ENCODE results near the gene CTSH.

The CTSH gene

DNA sequence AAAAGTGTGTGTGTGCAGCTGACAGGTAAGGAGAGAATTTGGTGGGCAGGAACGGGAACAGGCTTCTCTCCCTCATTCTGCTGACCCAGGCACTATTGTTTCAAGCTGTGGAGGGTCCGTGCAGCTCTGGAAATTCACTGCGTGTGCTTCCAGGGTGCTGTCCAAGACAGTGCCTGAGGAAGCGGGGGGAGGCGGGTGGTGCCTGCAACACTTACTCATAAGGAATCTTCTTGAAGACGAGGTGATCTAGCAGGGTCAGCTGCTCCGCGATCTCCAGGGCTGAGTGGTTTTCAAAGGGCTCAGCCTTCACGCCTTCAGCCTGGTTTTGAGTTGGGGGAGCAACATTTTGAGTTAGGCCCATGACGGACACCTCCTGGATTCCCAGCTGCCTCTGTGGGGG lies 46.6 kb upstream of the CTSH start:
- no peak overlapping the region for H3K4me3 ChIP-seq (ENCODE audit: low read depth, low read length)
- H3K27me3 ChIP-seq (ENCODE audit: insufficient read depth, low read depth, severe bottlenecking), result no peaks in the 10 kb centered on the region
- H3K36me3 ChIP-seq, result no peaks in the 10 kb centered on the region
- no peak overlapping the region for H3K27ac ChIP-seq
- TF ChIP-seq, protein P1, sequence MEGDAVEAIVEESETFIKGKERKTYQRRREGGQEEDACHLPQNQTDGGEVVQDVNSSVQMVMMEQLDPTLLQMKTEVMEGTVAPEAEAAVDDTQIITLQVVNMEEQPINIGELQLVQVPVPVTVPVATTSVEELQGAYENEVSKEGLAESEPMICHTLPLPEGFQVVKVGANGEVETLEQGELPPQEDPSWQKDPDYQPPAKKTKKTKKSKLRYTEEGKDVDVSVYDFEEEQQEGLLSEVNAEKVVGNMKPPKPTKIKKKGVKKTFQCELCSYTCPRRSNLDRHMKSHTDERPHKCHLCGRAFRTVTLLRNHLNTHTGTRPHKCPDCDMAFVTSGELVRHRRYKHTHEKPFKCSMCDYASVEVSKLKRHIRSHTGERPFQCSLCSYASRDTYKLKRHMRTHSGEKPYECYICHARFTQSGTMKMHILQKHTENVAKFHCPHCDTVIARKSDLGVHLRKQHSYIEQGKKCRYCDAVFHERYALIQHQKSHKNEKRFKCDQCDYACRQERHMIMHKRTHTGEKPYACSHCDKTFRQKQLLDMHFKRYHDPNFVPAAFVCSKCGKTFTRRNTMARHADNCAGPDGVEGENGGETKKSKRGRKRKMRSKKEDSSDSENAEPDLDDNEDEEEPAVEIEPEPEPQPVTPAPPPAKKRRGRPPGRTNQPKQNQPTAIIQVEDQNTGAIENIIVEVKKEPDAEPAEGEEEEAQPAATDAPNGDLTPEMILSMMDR (IDR thresholded peaks at IDR 0.05; ENCODE audit: low read depth, low read length), result no peak
- no peaks in the 10 kb centered on the region for H3K9me3 ChIP-seq (ENCODE audit: severe bottlenecking)
- no peak for DNase-seq

DNA sequence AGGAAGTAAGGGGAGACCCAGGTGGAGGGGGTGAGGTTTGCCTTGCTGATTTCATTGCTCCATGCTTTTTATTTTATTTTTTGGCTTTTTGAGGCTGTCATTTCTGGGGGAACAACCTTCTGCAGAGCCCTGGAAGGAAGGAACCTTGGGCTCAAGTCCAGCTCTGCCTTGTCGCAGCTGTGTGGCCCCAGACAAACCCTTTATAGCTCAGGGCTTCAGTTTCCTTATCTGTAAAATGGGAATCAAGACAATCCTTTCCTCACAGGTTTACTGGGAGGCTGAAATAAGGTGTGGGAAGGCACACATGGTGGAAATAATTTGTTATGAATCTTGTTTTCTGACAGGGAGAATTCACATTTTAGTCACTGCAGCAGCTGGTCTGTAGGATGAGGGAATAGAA lies 45.4 kb upstream of the CTSH start:
- no peak for DNase-seq
- TF ChIP-seq, protein P1 (IDR thresholded peaks at IDR 0.05; ENCODE audit: low read depth, low read length), result no peak
- H3K9me3 ChIP-seq (ENCODE audit: severe bottlenecking), result no peaks in the 10 kb centered on the region
- H3K27me3 ChIP-seq (ENCODE audit: insufficient read depth, low read depth, severe bottlenecking), result no peaks in the 10 kb centered on the region
- H3K36me3 ChIP-seq, result no peaks in the 10 kb centered on the region
- no peak overlapping the region for H3K4me3 ChIP-seq (ENCODE audit: low read depth, low read length)
- H3K27ac ChIP-seq, result no peak overlapping the region

DNA sequence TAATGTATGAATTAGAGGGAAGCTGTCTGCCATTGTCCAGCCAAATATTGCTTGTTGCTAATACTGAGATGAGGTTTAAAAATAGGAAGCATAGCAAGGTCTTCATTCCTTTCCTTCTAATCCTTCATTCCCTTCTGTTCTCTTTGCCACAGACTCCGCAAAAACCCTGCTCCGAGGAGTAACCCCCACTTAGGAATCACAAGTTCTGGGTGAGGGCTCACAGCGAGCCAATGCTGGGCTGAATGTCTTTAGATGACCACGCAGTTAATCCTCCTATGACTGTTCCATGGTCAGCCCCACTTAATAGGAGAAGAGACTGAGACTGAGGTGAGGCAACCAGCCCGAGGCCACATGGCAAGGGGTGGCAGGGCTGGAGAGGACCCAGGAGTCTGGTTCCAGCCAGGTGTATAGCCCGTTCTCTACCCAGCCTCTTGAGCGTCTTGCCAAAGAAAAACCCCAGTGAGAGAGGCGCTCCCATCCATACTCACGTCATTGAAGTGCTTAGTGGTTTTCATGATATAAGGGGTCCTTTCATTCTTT lies 44.9 kb upstream of the CTSH start:
- no peaks in the 10 kb centered on the region for H3K9me3 ChIP-seq (ENCODE audit: severe bottlenecking)
- TF ChIP-seq, protein P1 (IDR thresholded peaks at IDR 0.05; ENCODE audit: low read depth, low read length), result no peak
- H3K36me3 ChIP-seq, result no peaks in the 10 kb centered on the region
- H3K27me3 ChIP-seq (ENCODE audit: insufficient read depth, low read depth, severe bottlenecking), result no peaks in the 10 kb centered on the region
- no peak overlapping the region for H3K27ac ChIP-seq
- H3K4me3 ChIP-seq (ENCODE audit: low read depth, low read length), result no peak overlapping the region
- DNase-seq, result no peak

DNA sequence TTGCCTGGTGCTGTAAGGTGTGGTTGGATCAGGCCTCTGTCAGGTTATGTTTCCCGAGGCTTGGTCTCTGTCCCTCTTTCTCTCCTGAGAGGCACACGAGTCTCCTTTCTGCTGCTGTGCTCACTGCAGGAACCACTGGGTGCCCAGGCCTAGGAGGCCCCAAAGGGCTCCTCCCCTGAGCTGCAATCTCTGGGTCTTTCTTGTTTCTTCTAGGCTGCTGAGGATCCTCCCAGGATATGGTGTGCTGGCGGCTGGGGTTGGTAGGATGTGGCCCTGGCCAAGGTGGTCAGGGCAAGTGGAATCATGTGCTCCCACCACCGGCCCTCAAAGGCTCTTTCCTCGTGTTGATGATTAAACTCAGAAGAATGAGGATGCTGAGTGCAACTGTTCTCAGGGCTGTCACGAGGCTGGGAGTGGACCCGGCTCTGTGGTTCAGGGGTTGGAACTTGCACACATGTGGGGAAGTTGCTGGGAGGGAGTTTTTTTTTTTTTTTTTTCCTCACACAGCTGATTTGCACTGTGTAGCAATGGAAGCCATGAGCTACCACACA lies 43.6 kb upstream of the CTSH start:
- no peak for DNase-seq
- TF ChIP-seq, protein P1 (IDR thresholded peaks at IDR 0.05; ENCODE audit: low read depth, low read length), result no peak
- no peak overlapping the region for H3K27ac ChIP-seq
- H3K9me3 ChIP-seq (ENCODE audit: severe bottlenecking), result no peaks in the 10 kb centered on the region
- no peak overlapping the region for H3K4me3 ChIP-seq (ENCODE audit: low read depth, low read length)
- no peaks in the 10 kb centered on the region for H3K27me3 ChIP-seq (ENCODE audit: insufficient read depth, low read depth, severe bottlenecking)
- H3K36me3 ChIP-seq, result no peaks in the 10 kb centered on the region

DNA sequence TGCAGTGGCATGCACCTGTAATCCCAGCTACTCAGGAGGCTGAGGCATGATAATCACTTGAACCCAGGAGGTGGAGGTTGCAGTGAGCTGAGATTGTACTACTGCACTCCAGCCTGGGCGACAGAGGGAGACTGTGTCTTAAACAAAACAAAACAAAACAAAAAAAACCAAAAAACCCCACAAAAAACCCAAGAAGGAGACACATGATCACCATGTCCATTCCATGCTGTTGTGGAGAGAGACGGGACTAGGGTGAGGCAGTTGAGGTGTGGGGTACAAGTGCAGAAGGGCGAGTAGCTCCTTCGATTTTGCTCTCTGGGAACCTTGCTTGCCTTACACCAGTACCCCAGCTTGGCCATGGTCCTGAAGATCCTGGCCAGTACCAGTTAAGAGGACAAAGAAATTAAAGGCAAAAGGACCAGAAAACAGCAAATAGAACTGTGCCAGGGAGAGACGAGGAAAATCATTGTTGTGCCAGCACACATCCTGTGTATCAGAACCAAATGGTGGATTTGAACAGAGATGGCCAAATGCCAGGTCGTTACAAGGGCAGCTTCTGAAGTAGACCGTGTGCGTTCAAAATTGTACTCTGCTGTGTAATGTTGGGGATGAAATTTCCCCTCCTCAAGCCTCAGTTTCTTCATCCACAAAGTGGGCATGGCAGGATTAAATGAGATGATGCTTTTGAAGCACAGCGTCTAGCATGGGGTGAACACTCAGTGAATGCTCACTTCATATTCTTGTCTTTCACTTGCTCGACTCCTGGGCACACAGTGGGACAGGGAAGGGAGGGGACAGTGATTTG lies 42.9 kb upstream of the CTSH start:
- Histone ChIP-seq H3K36me3 (no peaks in the 10 kb centered on the region), H3K27me3 (ENCODE audit: insufficient read depth, low read depth, severe bottlenecking) (no peaks in the 10 kb centered on the region), H3K27ac (no peak overlapping the region), H3K9me3 (ENCODE audit: severe bottlenecking) (no peaks in the 10 kb centered on the region), H3K4me3 (ENCODE audit: low read depth, low read length) (no peak overlapping the region)
- no peak for DNase-seq
- TF ChIP-seq, protein P1 (IDR thresholded peaks at IDR 0.05; ENCODE audit: low read depth, low read length), result no peak

Data from WERI-Rb-1 (cell line).